BE2C (cell line): ENCODE measurements around the gene NECAB3.

ENCODE experiments used
- DNase-seq: peaks from one replicate; pipeline ENCODE4 v3.0.0-alpha.2; 2020
- H3K27me3 ChIP-seq: fragments of 250-450 bp; sonication (Bioruptor Pico); 2 replicates; pipeline ENCODE4 v1.5.1; 2020; ENCODE audit warnings: mild to moderate bottlenecking
- H3K36me3 ChIP-seq: fragments of 250-450 bp; sonication (Bioruptor Pico); 2 replicates; pipeline ENCODE4 v1.5.1; 2020; ENCODE audit warnings: mild to moderate bottlenecking
- H3K4me1 ChIP-seq: fragments of 250-450 bp; sonication (Bioruptor Pico); 2 replicates; pipeline ENCODE4 v1.5.1; 2020
- H3K4me3 ChIP-seq: 2 replicates; pipeline ENCODE4 v1.5.1; 2011; ENCODE audit warnings: low read depth, low read length
- H3K9me3 ChIP-seq: fragments of 250-450 bp; sonication (Bioruptor Pico); 2 replicates; pipeline ENCODE4 v1.5.1; 2020
- CTCF ChIP-seq: IDR thresholded peaks from 2 replicates; pipeline ENCODE4 v1.5.1; 2012; ENCODE audit warnings: mild to moderate bottlenecking, low read depth, low read length

Gene NECAB3

GRCh38 chr20:33629979-33630378, 44.2 kb downstream of the NECAB3 start:
- no peak for TF ChIP-seq CTCF
- no peak overlapping the region for H3K4me3 ChIP-seq
- no peak for DNase-seq
- H3K9me3 ChIP-seq: no peaks in the 10 kb centered on the region
- H3K36me3 ChIP-seq: peaks cover 31% of the 10 kb centered on the region
- H3K27me3 ChIP-seq: no peaks in the 10 kb centered on the region
- no peaks in the 10 kb centered on the region for H3K4me1 ChIP-seq

GRCh38 chr20:33629533-33629932, 44.7 kb downstream of the NECAB3 start:
- no peaks in the 10 kb centered on the region for H3K9me3 ChIP-seq
- no peak for DNase-seq
- no peak overlapping the region for H3K4me3 ChIP-seq
- no peak for TF ChIP-seq CTCF
- H3K27me3 ChIP-seq: no peaks in the 10 kb centered on the region
- H3K4me1 ChIP-seq: no peaks in the 10 kb centered on the region
- H3K36me3 ChIP-seq: peaks cover 35% of the 10 kb centered on the region

GRCh38 chr20:33627577-33628216, 46.5 kb downstream of the NECAB3 start:
- TF ChIP-seq CTCF: no peak
- no peaks in the 10 kb centered on the region for H3K4me1 ChIP-seq
- H3K27me3 ChIP-seq: no peaks in the 10 kb centered on the region
- H3K36me3 ChIP-seq: peaks cover 35% of the 10 kb centered on the region
- DNase-seq: no peak
- H3K9me3 ChIP-seq: no peaks in the 10 kb centered on the region
- no peak overlapping the region for H3K4me3 ChIP-seq

- TF ChIP-seq CTCF: no peak
- H3K36me3 ChIP-seq: peaks cover 30% of the 10 kb centered on the region
- DNase-seq: no peak
- H3K4me1 ChIP-seq: no peaks in the 10 kb centered on the region
- H3K27me3 ChIP-seq: no peaks in the 10 kb centered on the region
- H3K4me3 ChIP-seq: no peak overlapping the region
- H3K9me3 ChIP-seq: no peaks in the 10 kb centered on the region
These were observed 48.0 kb downstream of the NECAB3 start for GRCh38 chr20:33626190-33626589.

GRCh38 chr20:33624399-33624798, 49.8 kb downstream of the NECAB3 start:
- no peak for DNase-seq
- TF ChIP-seq CTCF: no peak
- H3K27me3 ChIP-seq: no peaks in the 10 kb centered on the region
- H3K36me3 ChIP-seq: peaks cover 22% of the 10 kb centered on the region
- H3K9me3 ChIP-seq: no peaks in the 10 kb centered on the region
- no peak overlapping the region for H3K4me3 ChIP-seq
- H3K4me1 ChIP-seq: no peaks in the 10 kb centered on the region

- Histone ChIP-seq H3K9me3 (no peaks in the 10 kb centered on the region), H3K4me1 (no peaks in the 10 kb centered on the region), H3K4me3 (no peak overlapping the region), H3K36me3 (peaks cover 17% of the 10 kb centered on the region), H3K27me3 (no peaks in the 10 kb centered on the region)
- TF ChIP-seq CTCF: no peak
- DNase-seq: no peak
These were observed 51.4 kb downstream of the NECAB3 start for GRCh38 chr20:33622705-33623365.
